HEK293 (cell line): ENCODE measurements around the gene EIF2S1.

Source experiments
- CTCF ChIA-PET: fragments of 350-600 bp; formaldehyde crosslinking; extraction: SDS; loops from one replicate; lab custom pipeline; 2021; ENCODE audit warnings: antibody characterized with exemption; lab: Yijun Ruan, JAX
- POLR2A ChIA-PET: fragments of 300-600 bp; formaldehyde crosslinking; extraction: SDS; loops from one replicate; lab custom pipeline; 2020; ENCODE audit warnings: antibody characterized with exemption, inconsistent platforms; lab: Yijun Ruan, JAX
- H3K27ac ChIP-seq: fragments of 200-500 bp; sonication (Bioruptor generic); 2 replicates; pipeline ENCODE4 v1.5.1; 2014; ENCODE audit warnings: low read depth, low read length, control low read depth, inconsistent platforms; ENCODE audit errors: extremely low read depth
- H3K36me3 ChIP-seq, 2 experiments: fragments of 200-500 bp in 1 of 2; sonication (Bioruptor generic) in 1 of 2; 1 replicate in 1 of 2; 2 replicates in 1 of 2; pipeline ENCODE4 v1.5.1; 2014 to 2017; ENCODE audit warnings: inconsistent platforms in 2 of 2, low read length in 2 of 2; ENCODE audit not compliant: control insufficient read depth in 2 of 2, insufficient read depth in 1 of 2
- H3K4me1 ChIP-seq: fragments of 200-500 bp; sonication (Bioruptor generic); 2 replicates; pipeline ENCODE4 v1.5.1; 2014; ENCODE audit warnings: mild to moderate bottlenecking, low read length, inconsistent platforms; ENCODE audit not compliant: control insufficient read depth, insufficient read depth
- H3K4me3 ChIP-seq: 2 replicates; pipeline ENCODE4 v1.5.1; 2011; ENCODE audit warnings: low read depth, mild to moderate bottlenecking, control low read depth, low read length, moderate library complexity
- H3K9me3 ChIP-seq: fragments of 200-500 bp; sonication (Bioruptor generic); 2 replicates; pipeline ENCODE4 v1.5.1; 2014; ENCODE audit warnings: low read depth, low read length, inconsistent platforms; ENCODE audit not compliant: control insufficient read depth, insufficient read depth
- GLI2 ChIP-seq: fragments of 450-650 bp; formaldehyde crosslinking; IDR thresholded peaks from 2 replicates; pipeline ENCODE4; 2017; ENCODE audit warnings: missing biosample characterization, missing genetic modification characterization, low read depth, borderline replicate concordance
- KLF1 ChIP-seq: fragments of 450-650 bp; formaldehyde crosslinking; IDR thresholded peaks from 2 replicates; pipeline ENCODE4 v1.5.1; 2016; ENCODE audit warnings: missing biosample characterization, missing genetic modification characterization
- KLF9 ChIP-seq: fragments of 450-650 bp; formaldehyde crosslinking; IDR thresholded peaks from 2 replicates; pipeline ENCODE4 v1.5.1; 2016; ENCODE audit warnings: missing biosample characterization, missing genetic modification characterization, low read depth
- OVOL3 ChIP-seq: fragments of 450-650 bp; formaldehyde crosslinking; IDR thresholded peaks from 2 replicates; pipeline ENCODE4 v1.5.1; 2016; ENCODE audit warnings: missing biosample characterization, missing genetic modification characterization
- SALL2 ChIP-seq: fragments of 450-650 bp; formaldehyde crosslinking; IDR thresholded peaks from 2 replicates; pipeline ENCODE4 v1.5.0; 2017; ENCODE audit warnings: missing biosample characterization, mild to moderate bottlenecking, missing genetic modification characterization, borderline replicate concordance
- ZBTB1 ChIP-seq: fragments of 450-650 bp; formaldehyde crosslinking; IDR thresholded peaks from 2 replicates; pipeline ENCODE4 v1.5.1; 2016; ENCODE audit warnings: missing biosample characterization, missing genetic modification characterization
- ZBTB8A ChIP-seq: fragments of 450-650 bp; formaldehyde crosslinking; IDR thresholded peaks from 2 replicates; pipeline ENCODE4 v1.5.1; 2016; ENCODE audit warnings: missing biosample characterization, missing genetic modification characterization
- ZFP41 ChIP-seq: fragments of 450-650 bp; formaldehyde crosslinking; IDR thresholded peaks from 2 replicates; pipeline ENCODE4 v1.5.1; 2016; ENCODE audit warnings: missing biosample characterization, missing genetic modification characterization, borderline replicate concordance
- ZIC2 ChIP-seq: fragments of 450-650 bp; formaldehyde crosslinking; IDR thresholded peaks from 2 replicates; pipeline ENCODE4 v1.5.1; 2016; ENCODE audit warnings: missing biosample characterization, missing genetic modification characterization
- ZNF114 ChIP-seq: fragments of 450-650 bp; formaldehyde crosslinking; IDR thresholded peaks from 2 replicates; pipeline ENCODE4 v1.5.0; 2017; ENCODE audit warnings: missing biosample characterization, missing genetic modification characterization
- ZNF132 ChIP-seq: fragments of 450-650 bp; formaldehyde crosslinking; IDR thresholded peaks from 2 replicates; pipeline ENCODE4 v1.5.1; 2017; ENCODE audit warnings: missing biosample characterization, missing genetic modification characterization, borderline replicate concordance
- ZNF24 ChIP-seq: fragments of 450-650 bp; formaldehyde crosslinking; IDR thresholded peaks from 2 replicates; pipeline ENCODE4 v1.5.1; 2016; ENCODE audit warnings: missing biosample characterization, missing genetic modification characterization
- ZNF302 ChIP-seq: fragments of 450-650 bp; formaldehyde crosslinking; IDR thresholded peaks from 2 replicates; pipeline ENCODE4 v1.5.1; 2016; ENCODE audit warnings: missing biosample characterization, missing genetic modification characterization, low read depth
- ZNF362 ChIP-seq: fragments of 450-650 bp; formaldehyde crosslinking; IDR thresholded peaks from 2 replicates; pipeline ENCODE4 v1.5.1; 2016; ENCODE audit warnings: missing biosample characterization, missing genetic modification characterization
- ZNF37A ChIP-seq: fragments of 450-650 bp; IDR thresholded peaks from 2 replicates; pipeline ENCODE4 v1.5.1; 2018; ENCODE audit warnings: missing biosample characterization, missing genetic modification characterization
- ZNF555 ChIP-seq: fragments of 450-650 bp; formaldehyde crosslinking; conservative IDR thresholded peaks from 2 replicates; pipeline ENCODE4 v1.5.1; 2017; ENCODE audit warnings: missing biosample characterization, mild to moderate bottlenecking, missing genetic modification characterization, inconsistent platforms
- ZNF596 ChIP-seq: fragments of 450-650 bp; IDR thresholded peaks from 2 replicates; pipeline ENCODE4 v1.5.0; 2018; ENCODE audit warnings: missing biosample characterization, mild to moderate bottlenecking, missing genetic modification characterization, moderate library complexity
- ZNF629 ChIP-seq: fragments of 450-650 bp; formaldehyde crosslinking; IDR thresholded peaks from 2 replicates; pipeline ENCODE4 v1.5.1; 2017; ENCODE audit warnings: missing biosample characterization, missing genetic modification characterization
- ZNF707 ChIP-seq: fragments of 450-650 bp; formaldehyde crosslinking; IDR thresholded peaks from 2 replicates; pipeline ENCODE4 v1.5.1; 2016; ENCODE audit warnings: missing biosample characterization, missing genetic modification characterization
- ZNF792 ChIP-seq: fragments of 450-650 bp; formaldehyde crosslinking; IDR thresholded peaks from 2 replicates; pipeline ENCODE4 v1.5.1; 2016; ENCODE audit warnings: missing biosample characterization, missing genetic modification characterization
- TF ChIP-seq, protein P1 (sequence below): fragments of 450-650 bp; formaldehyde crosslinking; IDR thresholded peaks from 2 replicates; pipeline ENCODE4 v1.5.1; 2016; ENCODE audit warnings: missing biosample characterization, missing genetic modification characterization
- TF ChIP-seq, protein P2 (sequence below): fragments of 450-650 bp; IDR thresholded peaks from 2 replicates; pipeline ENCODE4 v1.5.1; 2018; ENCODE audit warnings: missing biosample characterization, missing genetic modification characterization

EIF2S1 gene

DNA sequence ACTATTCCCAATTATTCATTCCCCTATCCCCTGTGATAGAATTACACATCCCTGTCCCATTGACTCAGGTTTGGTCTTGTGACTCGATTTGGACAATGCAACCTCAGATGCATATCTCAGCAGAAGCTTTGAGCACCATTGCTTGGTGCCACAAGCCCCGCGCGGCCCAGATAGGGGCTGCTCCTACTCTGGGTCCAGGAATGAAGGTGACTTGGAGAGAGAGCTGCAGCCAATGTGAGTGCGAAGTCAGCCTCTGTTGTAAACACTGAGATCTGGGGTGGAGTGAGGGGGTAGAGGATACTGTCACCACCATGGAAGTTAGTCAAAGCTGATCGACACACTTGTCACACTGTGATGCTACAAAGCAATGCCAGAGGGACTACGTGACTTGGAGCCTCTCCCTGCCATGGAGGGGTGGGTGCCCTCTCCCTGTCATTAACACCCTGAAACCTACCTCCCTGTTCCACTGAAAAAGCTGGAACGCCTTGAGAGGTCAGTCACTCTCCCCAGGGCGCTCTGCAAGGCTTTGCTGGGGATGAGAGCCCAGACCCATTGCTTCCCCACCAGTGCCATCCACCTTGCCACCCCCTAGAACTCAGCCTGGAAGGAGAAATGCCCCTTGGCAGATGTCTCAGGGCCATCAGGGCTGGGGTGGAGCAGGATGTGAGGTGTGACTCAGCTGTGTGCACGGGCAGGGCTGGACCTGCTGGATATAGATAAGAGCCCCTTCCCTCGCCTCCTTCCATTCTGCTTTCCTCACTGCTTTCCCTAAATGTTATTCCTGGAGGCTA is 58.5 kb downstream of the EIF2S1 start:
- ChIA-PET POLR2A (no interaction called here), CTCF (interaction anchor here (0.7 to 4.2 kb wide), 2 partner anchors 9 to 74 kb away, joined by 3 to 25 read pairs; no protein-coding TSS in a partner anchor)
- Histone ChIP-seq H3K27ac (no peak overlapping the region), H3K4me1 (peaks cover 4% of the 10 kb centered on the region; the same call in 1 of the 2 replicates), H3K4me3 (no peak overlapping the region), H3K36me3 (no peaks in the 10 kb centered on the region), H3K9me3 (no peaks in the 10 kb centered on the region)
- no peak for TF ChIP-seq KLF9 (tag by site-specific recombination)
- no peak for TF ChIP-seq ZNF37A
- no peak for TF ChIP-seq ZNF114 (tag by site-specific recombination)
- TF ChIP-seq ZNF362 (tag by site-specific recombination), result no peak
- TF ChIP-seq KLF1 (tag by site-specific recombination), result peak; percentile 45; the same call in 1 of the 2 replicates

DNA sequence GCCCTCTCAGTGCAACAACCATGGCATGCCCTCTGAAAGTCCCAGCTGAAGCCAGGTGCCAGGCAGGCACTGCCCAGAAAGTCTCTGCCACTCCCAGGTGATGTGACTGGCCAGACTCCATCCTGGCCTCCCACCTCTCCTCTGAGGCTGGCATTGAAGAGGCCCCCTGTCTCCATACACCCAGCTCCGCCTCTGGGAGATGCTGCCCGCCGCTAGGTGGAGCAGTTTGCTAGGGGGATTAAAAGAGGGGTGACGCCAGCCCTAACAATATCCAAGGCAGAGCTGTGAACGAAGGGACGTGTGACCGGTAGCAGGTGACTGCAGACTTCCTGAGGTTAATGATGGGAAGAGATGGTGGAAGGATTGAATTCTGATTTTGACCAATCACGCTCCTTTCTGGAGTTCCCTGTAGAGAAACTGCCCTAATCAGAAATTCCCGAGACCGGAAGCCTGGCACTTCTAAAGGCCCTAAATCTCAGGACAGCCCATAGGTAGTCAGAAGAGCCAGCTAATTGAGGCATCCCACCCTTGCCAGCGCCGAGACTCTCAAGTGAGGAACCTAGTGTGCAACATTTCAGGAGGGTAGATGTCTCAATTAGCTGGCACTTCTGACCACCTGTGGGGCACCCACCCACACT is 60.1 kb downstream of the EIF2S1 start:
- Histone ChIP-seq H3K4me3 (no peak overlapping the region), H3K4me1 (no peaks in the 10 kb centered on the region), H3K36me3 (no peaks in the 10 kb centered on the region), H3K9me3 (no peaks in the 10 kb centered on the region), H3K27ac (no peak overlapping the region)
- ChIA-PET POLR2A (no interaction called here), CTCF (interaction anchor here (1.3 to 4.2 kb wide), 4 partner anchors 7 to 284 kb away, joined by 3 to 25 read pairs (median 4); no protein-coding TSS in a partner anchor)
- TF ChIP-seq ZNF302 (tag by site-specific recombination) (no peak), ZFP41 (no peak), ZBTB1 (tag by site-specific recombination) (no peak), ZNF629 (tag by site-specific recombination) (no peak), ZIC2 (tag by site-specific recombination) (no peak), ZNF132 (no peak), ZNF555 (tag by site-specific recombination) (no peak)
- TF ChIP-seq, protein P1, sequence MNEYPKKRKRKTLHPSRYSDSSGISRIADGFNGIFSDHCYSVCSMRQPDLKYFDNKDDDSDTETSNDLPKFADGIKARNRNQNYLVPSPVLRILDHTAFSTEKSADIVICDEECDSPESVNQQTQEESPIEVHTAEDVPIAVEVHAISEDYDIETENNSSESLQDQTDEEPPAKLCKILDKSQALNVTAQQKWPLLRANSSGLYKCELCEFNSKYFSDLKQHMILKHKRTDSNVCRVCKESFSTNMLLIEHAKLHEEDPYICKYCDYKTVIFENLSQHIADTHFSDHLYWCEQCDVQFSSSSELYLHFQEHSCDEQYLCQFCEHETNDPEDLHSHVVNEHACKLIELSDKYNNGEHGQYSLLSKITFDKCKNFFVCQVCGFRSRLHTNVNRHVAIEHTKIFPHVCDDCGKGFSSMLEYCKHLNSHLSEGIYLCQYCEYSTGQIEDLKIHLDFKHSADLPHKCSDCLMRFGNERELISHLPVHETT (tag by site-specific recombination), result no peak
- TF ChIP-seq, protein P2, sequence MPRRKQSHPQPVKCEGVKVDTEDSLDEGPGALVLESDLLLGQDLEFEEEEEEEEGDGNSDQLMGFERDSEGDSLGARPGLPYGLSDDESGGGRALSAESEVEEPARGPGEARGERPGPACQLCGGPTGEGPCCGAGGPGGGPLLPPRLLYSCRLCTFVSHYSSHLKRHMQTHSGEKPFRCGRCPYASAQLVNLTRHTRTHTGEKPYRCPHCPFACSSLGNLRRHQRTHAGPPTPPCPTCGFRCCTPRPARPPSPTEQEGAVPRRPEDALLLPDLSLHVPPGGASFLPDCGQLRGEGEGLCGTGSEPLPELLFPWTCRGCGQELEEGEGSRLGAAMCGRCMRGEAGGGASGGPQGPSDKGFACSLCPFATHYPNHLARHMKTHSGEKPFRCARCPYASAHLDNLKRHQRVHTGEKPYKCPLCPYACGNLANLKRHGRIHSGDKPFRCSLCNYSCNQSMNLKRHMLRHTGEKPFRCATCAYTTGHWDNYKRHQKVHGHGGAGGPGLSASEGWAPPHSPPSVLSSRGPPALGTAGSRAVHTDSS, result no peak

DNA sequence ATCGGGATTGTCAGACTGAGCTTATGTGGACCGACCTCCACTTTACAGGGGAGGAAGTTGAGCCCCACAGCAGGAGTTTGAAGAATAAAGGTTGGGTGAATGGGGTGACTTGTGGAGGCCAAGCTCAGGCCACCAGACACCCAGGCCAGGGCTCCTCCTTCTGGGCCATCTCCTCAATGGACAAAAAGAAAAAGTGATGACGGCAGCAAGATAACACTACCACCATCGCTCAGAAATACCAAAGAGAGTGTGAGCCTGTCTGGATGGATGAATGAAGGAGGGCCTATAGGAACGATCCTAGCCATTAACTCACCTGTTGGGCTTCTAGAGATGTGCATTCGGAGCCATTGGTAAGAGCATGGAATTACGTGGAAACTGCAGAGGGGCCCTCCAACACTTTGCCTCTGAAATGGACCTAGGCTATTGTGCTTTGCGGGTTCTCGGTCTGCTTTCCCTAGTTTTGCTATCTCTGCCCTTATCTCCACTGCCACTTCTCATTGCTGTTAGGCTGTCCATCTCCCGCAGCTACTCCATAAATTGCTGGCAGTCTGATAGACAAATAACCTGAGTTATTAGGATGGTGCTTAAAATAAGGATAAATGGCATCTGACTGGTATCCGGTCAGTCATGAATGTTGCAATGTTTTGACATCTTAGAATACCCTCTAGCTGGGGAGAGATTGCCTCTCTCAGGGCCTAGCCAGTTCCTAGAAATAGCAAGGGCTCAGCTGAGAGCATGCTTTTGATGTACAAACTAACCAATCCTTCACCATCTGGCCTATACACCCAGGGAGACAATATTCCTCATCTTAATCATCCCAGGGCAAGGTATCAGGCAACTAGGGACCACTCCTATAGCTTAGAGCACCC is 61.5 kb downstream of the EIF2S1 start:
- CTCF ChIA-PET, result interaction anchor here (0.5 to 1.8 kb wide), 4 partner anchors 150 to 1404 kb away, joined by 3 to 4 read pairs (median 4); no protein-coding TSS in a partner anchor
- TF ChIP-seq OVOL3 (tag by site-specific recombination) (no peak), SALL2 (tag by site-specific recombination) (no peak), ZNF24 (no peak), ZNF596 (tag by site-specific recombination) (no peak), ZBTB8A (tag by site-specific recombination) (no peak), GLI2 (tag by site-specific recombination) (no peak), ZNF792 (tag by site-specific recombination) (no peak), ZNF707 (tag by site-specific recombination) (no peak)

More for the DNA sequence above, 61.5 kb downstream of the EIF2S1 start:
- H3K27ac ChIP-seq, result no peak overlapping the region
- POLR2A ChIA-PET, result no interaction called here
- H3K9me3 ChIP-seq, result no peaks in the 10 kb centered on the region
- no peak overlapping the region for H3K4me3 ChIP-seq
- no peaks in the 10 kb centered on the region for H3K4me1 ChIP-seq
- no peaks in the 10 kb centered on the region for H3K36me3 ChIP-seq
